ENCODE results near the gene DYRK1A. TPM values are rescaled to one million over a fixed set of nuclear protein-coding genes. Genes with fewer than 3 reads are reported as not detected.

DYRK1A gene
- polyA plus RNA-seq, 1 donor (not counting 4 experiments of a cell fraction or from before 2014, with no cell fraction given) = 25.3 TPM

DNA sequence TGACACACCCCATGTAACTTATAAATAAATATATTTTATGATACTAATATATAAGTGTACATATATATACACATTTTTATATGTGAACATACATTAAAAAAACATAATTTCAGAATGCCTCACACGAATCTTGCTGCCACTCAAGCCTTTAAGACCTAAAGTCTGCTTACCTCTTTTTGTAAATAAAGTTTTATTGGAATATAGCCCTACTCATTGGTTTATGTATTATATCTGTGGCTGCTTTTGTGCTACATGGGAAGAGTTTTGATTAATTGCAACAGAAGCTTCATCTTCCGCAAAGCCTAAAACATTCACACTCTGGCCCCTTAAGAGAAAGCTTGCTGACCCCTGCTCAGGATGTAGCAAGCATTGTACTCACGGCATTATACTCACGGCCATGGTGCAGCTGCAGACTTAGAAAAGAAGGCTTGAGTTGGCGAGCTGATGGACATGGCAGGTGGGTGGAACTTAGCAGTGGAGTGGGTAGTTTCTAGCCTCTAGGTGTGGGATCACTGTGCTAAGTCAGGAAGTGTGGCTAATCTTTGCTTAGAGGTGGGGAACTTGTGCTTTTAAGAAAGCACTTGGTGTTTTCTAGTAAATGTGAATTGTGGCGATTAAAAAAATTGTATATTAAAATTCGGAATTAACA, 80.8 kb downstream of the DYRK1A start:
- Histone ChIP-seq H3K4me1 (ENCODE audit: control insufficient read depth, extremely low read depth, insufficient read depth, low read length) (peaks cover 33% of the 10 kb centered on the region), H3K4me3 (ENCODE audit: control insufficient read depth in 2 of 3, extremely low read depth in 1 of 3, insufficient read depth in 2 of 3, low read depth in 1 of 3, low read length in 3 of 3) (no peak overlapping the region), H3K4me2 (ENCODE audit: control insufficient read depth, extremely low read depth, insufficient read depth, low read depth, low read length) (no peak overlapping the region), H4K20me1 (ENCODE audit: control insufficient read depth, extremely low read depth, insufficient read depth, low read length) (peaks cover 14% of the 10 kb centered on the region), H3K9me1 (ENCODE audit: control insufficient read depth, extremely low read depth, insufficient read depth, low read length) (peaks cover 9% of the 10 kb centered on the region), H3K27ac (ENCODE audit: control insufficient read depth, insufficient read depth, low read length) (no peak overlapping the region), H3K36me3 (ENCODE audit: control insufficient read depth in 2 of 2, extremely low read depth in 1 of 2, insufficient read depth in 2 of 2, low read length in 2 of 2) (no peaks in the 10 kb centered on the region), H3K27me3 (ENCODE audit: control insufficient read depth, extremely low read depth, insufficient read depth, low read length) (no peaks in the 10 kb centered on the region), H2AFZ (ENCODE audit: control insufficient read depth, low read length) (no peak overlapping the region), H3K9me3 (ENCODE audit: control insufficient read depth, low read depth, low read length) (no peaks in the 10 kb centered on the region), H3K79me2 (ENCODE audit: control insufficient read depth, insufficient read depth, low read length) (peaks cover 83% of the 10 kb centered on the region), H3K9ac (ENCODE audit: control insufficient read depth, extremely low read depth, insufficient read depth, low read length) (no peak overlapping the region)
- dilution Hi-C loops (cut with MboI; ENCODE audit: extremely low pct_ligation_motif_present, low sequenced_read_pairs) = no loop called here
- FAIRE-seq (no peak), DNase-seq (ENCODE audit: low read depth, low spot score) (no peak)
- TF ChIP-seq, protein P1, sequence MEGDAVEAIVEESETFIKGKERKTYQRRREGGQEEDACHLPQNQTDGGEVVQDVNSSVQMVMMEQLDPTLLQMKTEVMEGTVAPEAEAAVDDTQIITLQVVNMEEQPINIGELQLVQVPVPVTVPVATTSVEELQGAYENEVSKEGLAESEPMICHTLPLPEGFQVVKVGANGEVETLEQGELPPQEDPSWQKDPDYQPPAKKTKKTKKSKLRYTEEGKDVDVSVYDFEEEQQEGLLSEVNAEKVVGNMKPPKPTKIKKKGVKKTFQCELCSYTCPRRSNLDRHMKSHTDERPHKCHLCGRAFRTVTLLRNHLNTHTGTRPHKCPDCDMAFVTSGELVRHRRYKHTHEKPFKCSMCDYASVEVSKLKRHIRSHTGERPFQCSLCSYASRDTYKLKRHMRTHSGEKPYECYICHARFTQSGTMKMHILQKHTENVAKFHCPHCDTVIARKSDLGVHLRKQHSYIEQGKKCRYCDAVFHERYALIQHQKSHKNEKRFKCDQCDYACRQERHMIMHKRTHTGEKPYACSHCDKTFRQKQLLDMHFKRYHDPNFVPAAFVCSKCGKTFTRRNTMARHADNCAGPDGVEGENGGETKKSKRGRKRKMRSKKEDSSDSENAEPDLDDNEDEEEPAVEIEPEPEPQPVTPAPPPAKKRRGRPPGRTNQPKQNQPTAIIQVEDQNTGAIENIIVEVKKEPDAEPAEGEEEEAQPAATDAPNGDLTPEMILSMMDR (optimal IDR thresholded peaks at IDR 0.05 in 1 of 3, IDR thresholded peaks at IDR 0.05 in 1 of 3, conservative IDR thresholded peaks at IDR 0.05 in 1 of 3; ENCODE audit: extremely low read depth in 1 of 3, insufficient read depth in 2 of 3, low read length in 3 of 3) = no peak
- TF ChIP-seq EZH2 (IDR thresholded peaks at IDR 0.05; ENCODE audit: low read length) = no peak

DNA sequence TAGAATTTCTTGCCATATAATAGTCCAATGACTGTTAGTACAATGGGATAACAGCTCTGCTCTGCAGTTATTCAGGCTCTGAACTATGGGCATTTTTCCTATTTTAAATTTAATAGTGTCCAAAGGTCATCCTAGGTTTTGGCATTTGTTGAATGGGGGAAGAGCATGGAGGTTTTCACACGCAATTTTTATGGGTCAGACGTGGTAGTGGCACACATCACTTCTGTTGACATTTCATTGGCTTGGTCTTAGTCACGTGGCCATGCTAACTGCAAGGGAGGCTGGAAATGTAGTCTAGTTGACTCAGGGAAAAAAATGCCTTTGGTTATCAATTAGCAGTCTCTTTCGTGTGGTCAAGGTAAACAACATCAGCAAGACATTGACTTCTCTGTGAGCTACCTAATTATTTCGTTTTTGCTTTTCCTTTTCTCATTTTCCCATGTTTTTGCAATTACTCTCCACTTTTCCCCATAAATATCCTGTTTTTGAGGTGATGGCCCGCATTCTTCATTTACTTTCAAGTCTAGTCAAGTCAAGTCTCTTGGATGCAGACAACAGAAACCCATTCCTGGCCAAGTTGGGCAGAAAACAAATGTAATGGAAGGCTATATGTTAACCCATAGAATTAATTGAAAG, 82.8 kb downstream of the DYRK1A start:
- Histone ChIP-seq H3K4me3 (ENCODE audit: control insufficient read depth in 2 of 3, extremely low read depth in 1 of 3, insufficient read depth in 2 of 3, low read depth in 1 of 3, low read length in 3 of 3) (no peak overlapping the region), H3K9ac (ENCODE audit: control insufficient read depth, extremely low read depth, insufficient read depth, low read length) (no peak overlapping the region), H3K4me1 (ENCODE audit: control insufficient read depth, extremely low read depth, insufficient read depth, low read length) (peaks cover 39% of the 10 kb centered on the region), H4K20me1 (ENCODE audit: control insufficient read depth, extremely low read depth, insufficient read depth, low read length) (peaks cover 10% of the 10 kb centered on the region), H3K79me2 (ENCODE audit: control insufficient read depth, insufficient read depth, low read length) (peaks cover 80% of the 10 kb centered on the region), H3K27ac (ENCODE audit: control insufficient read depth, insufficient read depth, low read length) (peak overlapping the region; percentile 51), H3K4me2 (ENCODE audit: control insufficient read depth, extremely low read depth, insufficient read depth, low read depth, low read length) (peak overlapping the region; percentile 30), H3K27me3 (ENCODE audit: control insufficient read depth, extremely low read depth, insufficient read depth, low read length) (no peaks in the 10 kb centered on the region), H3K36me3 (ENCODE audit: control insufficient read depth in 2 of 2, extremely low read depth in 1 of 2, insufficient read depth in 2 of 2, low read length in 2 of 2) (no peaks in the 10 kb centered on the region), H3K9me1 (ENCODE audit: control insufficient read depth, extremely low read depth, insufficient read depth, low read length) (peaks cover 6% of the 10 kb centered on the region), H3K9me3 (ENCODE audit: control insufficient read depth, low read depth, low read length) (no peaks in the 10 kb centered on the region), H2AFZ (ENCODE audit: control insufficient read depth, low read length) (no peak overlapping the region)
- DNase-seq (ENCODE audit: low read depth, low spot score) = no peak
- FAIRE-seq = no peak
- dilution Hi-C loops (cut with MboI; ENCODE audit: extremely low pct_ligation_motif_present, low sequenced_read_pairs) = no loop called here
- no peak for TF ChIP-seq EZH2 (IDR thresholded peaks at IDR 0.05; ENCODE audit: low read length)
- TF ChIP-seq, protein P1 (optimal IDR thresholded peaks at IDR 0.05 in 1 of 3, IDR thresholded peaks at IDR 0.05 in 1 of 3, conservative IDR thresholded peaks at IDR 0.05 in 1 of 3; ENCODE audit: extremely low read depth in 1 of 3, insufficient read depth in 2 of 3, low read length in 3 of 3) = no peak
